Fibroblast of lung (primary cell): ENCODE data around the gene DLD.

ENCODE experiments used
- EZH2 ChIP-seq: IDR thresholded peaks from 2 replicates; pipeline ENCODE4 v1.5.1; 2012; ENCODE audit warnings: low read length, control low read depth, mild to moderate bottlenecking; ENCODE audit errors: missing control alignments
- TF ChIP-seq, protein P1 (sequence below), 2 donors: IDR thresholded peaks in 1 of 2; conservative IDR thresholded peaks in 1 of 2; 1 replicate in 1 of 2; 2 replicates in 1 of 2; pipeline ENCODE4 v1.5.1; 2011 to 2012; ENCODE audit warnings: low read length in 2 of 2, control low read depth in 1 of 2, inconsistent platforms in 1 of 2, low read depth in 1 of 2, mild to moderate bottlenecking in 1 of 2

- TF ChIP-seq, protein P1, sequence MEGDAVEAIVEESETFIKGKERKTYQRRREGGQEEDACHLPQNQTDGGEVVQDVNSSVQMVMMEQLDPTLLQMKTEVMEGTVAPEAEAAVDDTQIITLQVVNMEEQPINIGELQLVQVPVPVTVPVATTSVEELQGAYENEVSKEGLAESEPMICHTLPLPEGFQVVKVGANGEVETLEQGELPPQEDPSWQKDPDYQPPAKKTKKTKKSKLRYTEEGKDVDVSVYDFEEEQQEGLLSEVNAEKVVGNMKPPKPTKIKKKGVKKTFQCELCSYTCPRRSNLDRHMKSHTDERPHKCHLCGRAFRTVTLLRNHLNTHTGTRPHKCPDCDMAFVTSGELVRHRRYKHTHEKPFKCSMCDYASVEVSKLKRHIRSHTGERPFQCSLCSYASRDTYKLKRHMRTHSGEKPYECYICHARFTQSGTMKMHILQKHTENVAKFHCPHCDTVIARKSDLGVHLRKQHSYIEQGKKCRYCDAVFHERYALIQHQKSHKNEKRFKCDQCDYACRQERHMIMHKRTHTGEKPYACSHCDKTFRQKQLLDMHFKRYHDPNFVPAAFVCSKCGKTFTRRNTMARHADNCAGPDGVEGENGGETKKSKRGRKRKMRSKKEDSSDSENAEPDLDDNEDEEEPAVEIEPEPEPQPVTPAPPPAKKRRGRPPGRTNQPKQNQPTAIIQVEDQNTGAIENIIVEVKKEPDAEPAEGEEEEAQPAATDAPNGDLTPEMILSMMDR (conservative IDR thresholded peaks at IDR 0.05 in 1 of 2, IDR thresholded peaks at IDR 0.05 in 1 of 2; ENCODE audit: low read depth in 1 of 2, low read length in 2 of 2): no peak
- TF ChIP-seq EZH2: no peak
Measured at GRCh38 chr7:107933386-107934013, 42.5 kb downstream of the DLD start.
